Mucosa of descending colon (tissue), 3 donors: ENCODE measurements around the gene CDK6. TPM values are rescaled to one million over a fixed set of nuclear protein-coding genes. Genes with fewer than 3 reads are reported as not detected.

ENCODE experiments used
- ATAC-seq: fragments of 200-7000 bp; cut with Tn5 transposase; one replicate; pipeline ENCODE4 v1.9.1; 2020; ENCODE audit warnings: mild to moderate bottlenecking, moderate library complexity
- DNase-seq, 3 donors: peaks; one replicate each; pipeline ENCODE4 v3.0.0-alpha.2; 2020
- H3K36me3 ChIP-seq: fragments of 200-600 bp; one replicate; pipeline ENCODE4 v1.8.0; 2021; ENCODE audit warnings: low read depth, mild to moderate bottlenecking
- H3K4me1 ChIP-seq: fragments of 200-600 bp; one replicate; pipeline ENCODE4 v1.8.0; 2021; ENCODE audit warnings: low read depth, mild to moderate bottlenecking
- H3K4me3 ChIP-seq: fragments of 200-600 bp; one replicate; pipeline ENCODE4 v1.8.0; 2021; ENCODE audit warnings: mild to moderate bottlenecking
- H3K9me3 ChIP-seq: fragments of 200-600 bp; one replicate; pipeline ENCODE4 v1.8.0; 2021; ENCODE audit warnings: mild to moderate bottlenecking
- intact Hi-C, 2 donors: fragments of 100-400 bp; cut with DNase I in 1 of 2; cut with micrococcal nuclease in 1 of 2; formaldehyde crosslinking; loops; one replicate each; pipeline versions ENCODE4 v1.11.0 to v1.11.1; 2022; cut with DNase I, micrococcal nuclease
- total RNA-seq, 3 donors: library from RNA; stranded (reverse); fragmentation: NEBNext Ultra II Directional in 2 of 3; extraction: Animal tissue kit (Norgen Biotek cat#: 25700) in 2 of 3; gene quantifications; one replicate each; pipeline versions ENCODE4 v1.2.1 to v1.2.4, GENCODE V29; 2021 to 2023
- TF ChIP-seq, protein P1 (sequence below): fragments of 200-600 bp; IDR thresholded peaks from one replicate; pipeline ENCODE4 v1.8.0; 2022; ENCODE audit warnings: antibody characterized with exemption, mild to moderate bottlenecking
- donor health status: DM: no; HTN: no; CAD: no; lungs with moderate emphysema.
- donor health status: DM: no; HTN: no; CAD: no.
- donor health status: DM: no; HTN: yes; CAD: no.

Gene CDK6
- total RNA-seq, 3 donors from 2014 or later, result 23.4 to 52.4 (median 33.1) TPM

DNA sequence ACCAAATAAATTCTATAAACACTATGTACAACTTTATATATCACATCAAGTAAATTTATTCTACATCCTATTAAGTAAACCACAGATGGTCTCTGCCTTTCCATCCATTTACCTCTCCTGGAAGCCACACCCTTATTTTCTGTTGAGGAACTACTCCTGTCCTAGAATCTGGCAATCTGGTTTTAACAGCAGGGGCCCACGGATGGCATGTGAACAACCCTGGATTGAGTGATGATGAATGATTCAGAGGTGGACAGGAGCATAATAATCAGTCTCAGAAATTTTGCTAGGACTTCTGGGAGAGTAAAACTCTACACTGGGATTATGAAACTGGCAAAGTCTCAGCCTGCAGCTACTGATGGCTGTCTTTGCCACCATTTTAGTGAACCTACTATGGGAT lies 54.1 kb downstream of the CDK6 start:
- ATAC-seq (peak; percentile 53), DNase-seq (no peak)
- H3K4me3 ChIP-seq, result no peak overlapping the region
- H3K4me1 ChIP-seq, result peaks cover 18% of the 10 kb centered on the region
- no peaks in the 10 kb centered on the region for H3K9me3 ChIP-seq
- no peaks in the 10 kb centered on the region for H3K36me3 ChIP-seq
- TF ChIP-seq, protein P1, sequence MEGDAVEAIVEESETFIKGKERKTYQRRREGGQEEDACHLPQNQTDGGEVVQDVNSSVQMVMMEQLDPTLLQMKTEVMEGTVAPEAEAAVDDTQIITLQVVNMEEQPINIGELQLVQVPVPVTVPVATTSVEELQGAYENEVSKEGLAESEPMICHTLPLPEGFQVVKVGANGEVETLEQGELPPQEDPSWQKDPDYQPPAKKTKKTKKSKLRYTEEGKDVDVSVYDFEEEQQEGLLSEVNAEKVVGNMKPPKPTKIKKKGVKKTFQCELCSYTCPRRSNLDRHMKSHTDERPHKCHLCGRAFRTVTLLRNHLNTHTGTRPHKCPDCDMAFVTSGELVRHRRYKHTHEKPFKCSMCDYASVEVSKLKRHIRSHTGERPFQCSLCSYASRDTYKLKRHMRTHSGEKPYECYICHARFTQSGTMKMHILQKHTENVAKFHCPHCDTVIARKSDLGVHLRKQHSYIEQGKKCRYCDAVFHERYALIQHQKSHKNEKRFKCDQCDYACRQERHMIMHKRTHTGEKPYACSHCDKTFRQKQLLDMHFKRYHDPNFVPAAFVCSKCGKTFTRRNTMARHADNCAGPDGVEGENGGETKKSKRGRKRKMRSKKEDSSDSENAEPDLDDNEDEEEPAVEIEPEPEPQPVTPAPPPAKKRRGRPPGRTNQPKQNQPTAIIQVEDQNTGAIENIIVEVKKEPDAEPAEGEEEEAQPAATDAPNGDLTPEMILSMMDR, result no peak
- intact Hi-C loops, result no loop called here

DNA sequence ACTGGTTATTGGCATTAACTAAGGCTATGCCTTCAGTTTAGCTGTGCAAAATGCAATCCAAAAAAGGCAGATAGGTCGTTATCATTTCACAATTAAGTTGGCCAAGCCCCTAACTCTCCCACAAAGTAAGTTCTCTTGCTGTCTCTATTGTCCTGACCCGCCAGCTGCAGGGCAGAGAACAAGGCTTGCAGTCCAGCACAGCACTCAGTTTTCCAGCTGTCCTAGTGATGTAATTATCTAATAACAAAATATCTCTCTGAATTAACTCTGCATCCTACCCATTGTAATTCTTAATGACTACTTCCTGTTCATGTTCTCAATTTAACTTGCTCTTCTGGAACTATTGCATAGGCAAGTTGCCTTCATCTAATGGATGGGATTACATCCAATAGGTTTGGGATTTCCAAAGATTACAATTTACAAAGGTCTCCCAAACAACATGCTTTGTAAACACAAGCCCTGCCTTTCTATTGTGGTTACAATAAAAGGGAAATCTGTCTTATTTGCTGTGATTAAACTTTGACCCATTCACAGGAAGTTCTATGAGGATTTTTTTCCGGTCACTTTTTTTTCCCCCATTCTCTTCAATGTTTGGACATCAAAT lies 55.2 kb downstream of the CDK6 start:
- Histone ChIP-seq H3K4me1 (peaks cover 18% of the 10 kb centered on the region), H3K9me3 (no peaks in the 10 kb centered on the region), H3K4me3 (no peak overlapping the region), H3K36me3 (no peaks in the 10 kb centered on the region)
- TF ChIP-seq, protein P1, result no peak
- DNase-seq (no peak), ATAC-seq (peak; percentile 67)
- intact Hi-C loops, result no loop called here

DNA sequence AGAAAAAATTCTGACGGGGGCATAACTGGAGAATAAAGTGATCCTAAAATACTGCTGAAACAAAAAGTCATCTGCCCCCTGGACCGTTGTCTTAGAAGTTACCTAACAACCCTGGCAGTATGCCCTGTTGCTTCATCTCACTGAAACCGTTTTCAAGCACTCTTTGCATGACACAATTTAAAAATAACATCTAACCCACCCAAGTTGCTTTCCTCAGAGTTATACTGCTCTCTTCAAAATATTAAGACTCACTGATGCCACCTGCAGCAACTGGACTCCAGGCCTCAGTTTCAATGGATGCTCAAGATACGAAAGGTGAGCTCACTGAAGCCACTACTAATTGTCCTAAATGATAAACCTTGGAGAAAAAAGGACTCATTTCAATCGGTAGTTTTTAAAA lies 57.4 kb downstream of the CDK6 start:
- H3K36me3 ChIP-seq, result no peaks in the 10 kb centered on the region
- no peak overlapping the region for H3K4me3 ChIP-seq
- intact Hi-C loops, result no loop called here
- no peaks in the 10 kb centered on the region for H3K9me3 ChIP-seq
- ATAC-seq (no peak), DNase-seq (peak in 1 of 3 donors; percentile 61)
- H3K4me1 ChIP-seq, result peaks cover 18% of the 10 kb centered on the region
- TF ChIP-seq, protein P1, result no peak

DNA sequence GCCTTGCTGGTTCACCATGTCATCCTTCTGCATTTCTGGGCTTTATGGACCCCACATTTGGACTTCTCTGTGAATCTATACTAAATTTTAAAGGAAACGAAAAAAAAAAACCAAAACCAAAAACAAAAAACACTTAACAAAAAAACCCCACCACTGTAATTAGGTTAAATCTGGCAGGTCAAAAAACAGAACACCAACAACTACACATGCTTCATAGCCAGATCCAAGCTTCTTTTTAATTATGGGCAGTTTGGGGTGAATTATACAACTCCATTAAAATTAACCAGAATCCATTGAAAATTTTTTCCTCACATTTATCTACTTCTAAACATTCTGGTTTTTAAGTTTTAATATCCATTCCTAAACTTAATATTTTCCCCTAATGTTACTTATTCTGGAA lies 58.4 kb downstream of the CDK6 start:
- no peaks in the 10 kb centered on the region for H3K36me3 ChIP-seq
- H3K9me3 ChIP-seq, result no peaks in the 10 kb centered on the region
- DNase-seq, result no peak
- TF ChIP-seq, protein P1, result no peak
- ATAC-seq, result no peak
- intact Hi-C loops, result no loop called here
- H3K4me3 ChIP-seq, result no peak overlapping the region
- peaks cover 16% of the 10 kb centered on the region for H3K4me1 ChIP-seq

DNA sequence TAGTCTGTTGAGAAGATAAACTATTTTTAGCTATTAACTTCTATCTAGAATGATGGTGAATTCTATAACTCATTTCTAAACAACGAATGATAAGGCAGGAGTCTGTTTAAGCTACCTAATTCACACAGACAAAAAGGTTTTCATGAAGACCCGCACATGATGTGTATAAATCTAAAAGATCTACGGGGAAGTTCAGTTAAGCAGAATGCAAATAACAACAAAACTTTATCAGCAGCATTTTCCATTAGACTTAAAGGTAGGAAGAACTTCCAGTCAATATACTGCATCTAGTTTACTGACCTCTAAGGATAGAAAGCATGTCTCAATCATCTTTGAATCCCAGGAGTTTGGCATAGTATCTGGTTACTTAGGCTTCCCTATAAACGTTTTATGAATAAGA lies 62.6 kb downstream of the CDK6 start:
- DNase-seq, result no peak
- intact Hi-C loops, result no loop called here
- ATAC-seq, result no peak
- no peaks in the 10 kb centered on the region for H3K4me1 ChIP-seq
- no peaks in the 10 kb centered on the region for H3K9me3 ChIP-seq
- TF ChIP-seq, protein P1, result no peak
- no peaks in the 10 kb centered on the region for H3K36me3 ChIP-seq
- no peak overlapping the region for H3K4me3 ChIP-seq

DNA sequence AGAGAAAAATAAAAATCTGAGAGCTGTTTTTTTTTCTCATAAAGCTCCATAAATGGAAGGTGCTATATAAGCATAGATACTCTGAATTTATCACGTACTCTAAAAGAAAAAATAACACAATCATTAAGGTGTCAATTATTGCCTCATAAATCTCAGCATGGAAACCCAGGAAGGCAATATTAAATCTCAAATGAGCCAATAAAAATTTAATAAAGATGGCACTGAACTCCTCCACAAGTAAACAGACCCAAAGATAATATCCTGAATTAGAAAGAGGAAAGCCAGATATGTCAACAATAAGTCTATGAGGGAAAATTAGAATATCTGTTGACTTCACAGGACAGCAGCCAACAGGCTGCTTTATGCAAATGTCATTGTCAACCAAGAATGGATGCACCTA lies 66.5 kb downstream of the CDK6 start:
- DNase-seq (no peak), ATAC-seq (no peak)
- TF ChIP-seq, protein P1, result no peak
- intact Hi-C loops, result no loop called here
- no peak overlapping the region for H3K4me3 ChIP-seq
- H3K4me1 ChIP-seq, result no peaks in the 10 kb centered on the region
- no peaks in the 10 kb centered on the region for H3K9me3 ChIP-seq
- no peaks in the 10 kb centered on the region for H3K36me3 ChIP-seq
